GM04503 (cell line): ENCODE data around the gene GRIK2.

Experiments used
- DNase-seq: peaks from one replicate; pipeline ENCODE4 v3.0.0-alpha.2; 2012; ENCODE audit warnings: low read depth

Gene GRIK2

DNA sequence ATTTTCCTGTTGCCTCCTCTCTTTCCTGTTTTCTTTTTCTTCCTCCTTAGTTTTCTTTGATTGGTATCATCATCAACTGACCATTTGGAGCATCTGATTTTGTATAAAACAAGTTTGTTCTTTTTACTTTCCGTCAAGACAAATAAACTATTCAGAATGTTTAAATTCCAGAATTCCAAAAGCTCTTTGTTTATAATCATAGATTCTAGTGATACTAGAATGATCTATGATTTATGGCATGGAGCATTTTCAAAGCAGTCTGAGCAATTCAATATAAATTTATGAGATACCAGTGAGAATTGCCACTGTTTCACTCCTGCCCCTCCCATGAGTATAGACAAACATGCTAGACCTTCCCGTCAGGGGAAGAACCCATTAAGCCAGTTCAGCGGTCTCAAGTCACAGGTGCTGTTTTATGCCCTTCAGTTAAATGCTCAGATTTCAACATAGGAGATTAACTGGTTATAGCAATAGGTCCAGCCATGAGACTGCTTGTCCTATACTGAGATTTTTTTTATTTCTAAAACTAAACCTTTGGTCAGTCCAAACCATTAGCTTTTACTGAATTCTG lies 60.7 kb downstream of the GRIK2 start:
- no peak for DNase-seq

DNA sequence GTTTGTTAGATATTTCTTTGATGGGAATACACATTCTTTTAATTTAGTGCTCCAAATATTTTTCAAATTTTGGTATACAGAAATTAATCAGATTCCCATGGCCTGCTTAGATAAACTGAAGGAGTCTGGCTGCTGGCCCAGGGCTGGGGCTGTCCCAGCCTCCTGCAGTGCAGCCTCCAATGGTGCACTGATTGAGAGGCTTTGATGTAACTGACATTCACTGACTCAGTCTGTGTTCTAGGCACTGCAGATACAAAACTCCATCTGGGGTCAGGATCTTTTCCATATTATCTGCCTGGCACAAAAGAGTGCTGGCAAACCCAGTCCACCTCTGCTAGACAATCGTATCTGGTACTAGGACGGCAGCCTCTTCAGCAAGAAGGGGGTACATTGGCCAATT lies 64.8 kb downstream of the GRIK2 start:
- no peak for DNase-seq

DNA sequence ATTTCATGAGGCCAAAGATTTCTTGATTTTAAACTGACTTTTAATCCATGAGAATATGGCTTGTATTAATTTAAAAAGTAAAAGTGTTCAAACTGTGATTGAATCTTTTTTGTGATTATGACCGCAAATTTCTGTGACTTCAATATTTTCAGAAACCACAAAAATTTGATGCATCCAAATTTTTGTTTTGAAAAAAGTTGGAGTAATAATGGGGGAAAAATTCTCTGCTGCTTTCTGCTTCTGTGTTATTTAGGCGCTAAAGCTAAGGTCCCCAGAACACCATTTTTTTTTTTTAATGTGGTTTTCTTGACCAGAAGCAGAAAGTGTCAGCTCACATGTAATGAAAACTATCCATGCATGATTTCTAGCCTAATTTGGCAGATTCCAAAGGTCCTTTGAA lies 65.3 kb downstream of the GRIK2 start:
- DNase-seq = no peak

DNA sequence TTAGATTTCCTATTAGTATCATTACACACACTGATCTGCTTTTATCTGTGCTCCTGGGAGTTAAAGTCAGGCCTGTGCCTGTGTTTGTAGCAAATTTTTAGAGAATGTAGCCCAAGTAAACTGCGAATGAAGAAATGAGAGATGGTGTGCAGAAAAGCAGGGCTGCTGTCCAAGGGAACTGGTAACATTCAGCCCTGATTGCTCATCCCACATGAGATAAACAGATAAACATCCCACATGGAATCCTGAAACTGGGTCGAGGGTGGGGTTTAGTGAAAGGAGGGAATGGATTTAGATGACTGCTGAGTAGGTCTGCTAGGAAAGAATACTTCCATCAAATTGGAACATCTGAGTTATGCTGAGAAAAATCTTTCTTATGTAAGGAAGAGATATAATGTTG lies 69.1 kb downstream of the GRIK2 start:
- DNase-seq = no peak

DNA sequence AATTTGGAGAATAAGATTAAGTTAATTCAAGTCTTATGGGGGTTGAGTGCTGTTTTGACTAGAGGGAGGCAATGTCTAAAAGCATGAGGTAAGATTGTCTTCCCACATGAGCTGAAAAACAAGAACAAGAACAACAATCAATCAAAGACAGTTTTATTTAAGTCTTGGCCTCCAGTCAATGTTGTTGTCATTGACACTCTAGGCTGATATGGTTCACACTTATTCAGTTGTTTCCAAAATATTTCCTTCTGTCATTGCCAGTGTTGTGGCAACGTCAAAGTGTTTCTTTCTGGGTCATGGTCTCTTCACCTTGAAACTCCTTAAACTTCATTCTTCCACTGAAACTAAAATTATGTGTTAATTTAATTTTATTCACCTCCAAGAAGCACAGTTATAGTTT lies 72.4 kb downstream of the GRIK2 start:
- DNase-seq = no peak

DNA sequence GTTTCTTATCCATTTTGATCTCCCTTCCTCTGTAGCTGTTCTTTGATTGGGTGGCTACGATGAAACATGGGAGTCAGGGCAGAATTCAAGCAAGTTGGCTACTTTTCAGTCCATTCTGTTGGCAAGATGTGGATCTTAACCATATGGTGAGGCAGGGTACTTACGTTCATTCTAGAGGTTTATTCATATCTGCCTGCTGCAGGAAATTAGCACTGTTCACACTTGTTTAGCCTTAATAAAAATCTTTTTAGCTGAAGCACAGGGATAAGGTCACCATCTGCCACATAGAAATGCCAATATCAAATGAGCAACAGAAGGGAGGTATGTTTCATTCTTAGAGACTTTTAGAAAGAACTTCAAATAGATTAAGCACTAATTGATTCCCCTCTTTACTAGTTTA lies 83.9 kb downstream of the GRIK2 start:
- DNase-seq = no peak

DNA sequence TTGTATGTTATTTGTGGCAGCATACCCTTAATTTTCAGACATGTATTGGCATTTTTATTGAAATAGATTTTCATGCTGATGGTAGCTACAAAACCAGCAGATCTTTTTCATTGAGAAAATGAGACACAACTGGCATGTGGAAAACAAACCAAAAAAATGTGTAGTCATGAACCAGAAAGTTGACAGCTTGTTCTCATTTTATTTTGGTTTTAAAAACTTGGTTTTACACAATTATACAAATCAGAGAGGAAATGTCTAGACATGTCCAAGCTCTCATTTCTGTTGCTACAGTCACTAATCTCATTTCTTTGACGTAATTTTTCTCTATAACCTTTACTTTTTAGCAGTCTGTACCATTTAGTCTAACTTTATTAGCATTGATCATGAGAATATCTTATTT lies 85.4 kb downstream of the GRIK2 start:
- DNase-seq = no peak

DNA sequence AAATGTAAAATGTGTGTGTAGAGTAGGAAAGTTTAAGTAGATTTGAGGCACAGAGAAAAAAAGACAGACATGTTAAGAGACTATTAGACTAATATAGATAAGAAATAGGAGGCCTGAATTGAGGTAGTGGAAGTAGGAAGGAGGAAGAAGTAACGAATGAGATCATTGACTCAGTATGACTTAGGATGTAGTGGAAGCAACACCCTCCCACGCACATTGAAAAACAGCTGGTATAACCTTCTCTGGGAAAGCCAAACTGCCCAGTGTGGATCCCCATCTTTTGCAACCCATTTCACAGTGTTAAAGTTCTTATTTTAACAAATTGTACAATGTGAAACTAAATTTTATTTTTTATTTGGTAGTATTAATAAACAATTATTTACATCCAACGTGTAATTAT lies 89.1 kb downstream of the GRIK2 start:
- DNase-seq = no peak

DNA sequence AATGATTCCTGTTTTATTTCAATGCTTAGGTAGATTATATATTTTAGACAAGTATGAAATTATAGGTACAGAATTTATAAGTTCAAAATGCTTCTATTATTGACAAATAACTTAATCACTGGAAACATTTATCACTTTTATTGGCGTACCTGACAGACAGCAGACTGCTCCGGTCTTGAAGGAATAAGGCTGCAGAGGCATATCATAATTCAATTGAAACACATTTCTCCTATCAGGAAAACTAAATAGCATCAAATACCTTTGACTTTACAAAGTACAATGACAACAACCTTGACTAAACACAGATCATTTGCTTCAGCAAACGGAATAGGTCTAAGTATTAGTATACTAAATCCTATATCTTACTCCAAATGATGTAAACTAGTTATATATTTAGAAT lies 91.3 kb downstream of the GRIK2 start:
- no peak for DNase-seq

DNA sequence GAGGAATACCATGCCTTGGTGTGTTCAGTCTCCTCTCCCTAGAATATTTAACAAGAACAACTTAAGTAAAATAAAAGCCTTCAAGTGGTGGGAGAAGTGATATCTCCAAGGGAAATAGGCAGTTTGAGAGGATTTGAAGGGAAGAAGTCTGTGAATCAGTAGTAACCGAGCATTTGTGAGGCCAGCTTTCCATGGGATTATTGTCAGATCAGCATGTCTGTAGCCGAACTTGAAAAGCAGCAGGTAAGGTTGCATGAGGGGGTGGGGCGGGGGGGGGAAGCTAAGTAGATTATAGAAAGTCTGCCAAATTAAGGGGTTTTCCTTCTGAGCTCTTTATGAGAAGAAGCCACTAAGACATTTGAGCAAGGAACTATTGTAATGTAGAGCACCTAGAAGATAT lies 92.6 kb downstream of the GRIK2 start:
- no peak for DNase-seq

DNA sequence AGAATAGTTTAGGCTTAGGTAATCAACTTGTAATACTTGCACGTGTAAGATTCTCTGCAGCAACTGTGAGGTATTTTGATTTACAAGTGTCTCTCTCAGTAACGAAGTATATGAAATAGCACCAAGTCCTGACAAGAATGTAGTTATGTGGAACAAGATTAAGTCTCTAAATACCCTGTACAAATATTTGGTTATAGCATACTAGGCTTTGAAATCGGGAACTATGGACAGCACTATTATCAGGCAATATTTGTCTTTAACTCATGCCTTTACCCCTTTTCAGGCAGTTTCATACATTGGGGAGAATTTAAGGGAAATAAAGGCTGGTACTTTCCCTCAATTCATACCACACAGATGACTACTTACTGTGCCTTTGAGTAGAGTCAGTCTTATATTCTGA lies 93.2 kb downstream of the GRIK2 start:
- DNase-seq = no peak

DNA sequence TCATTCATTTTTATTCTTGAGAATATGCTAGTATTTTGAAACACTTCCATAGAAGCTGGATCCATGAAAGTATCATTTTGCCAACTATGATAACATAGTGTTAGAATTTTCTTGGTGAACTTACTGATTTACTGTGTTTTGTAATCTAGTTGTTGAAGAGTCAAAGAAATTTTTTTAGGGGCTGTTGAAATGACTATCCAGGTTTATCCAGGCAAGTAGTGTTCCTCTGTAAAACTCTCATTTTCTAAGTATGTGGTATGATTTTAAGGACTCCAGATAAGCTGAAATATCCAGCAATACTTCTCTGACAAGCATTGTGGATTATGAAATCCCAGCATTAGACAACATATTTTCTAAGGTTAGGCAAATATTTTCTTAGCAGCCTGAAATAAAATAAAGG lies 95.9 kb downstream of the GRIK2 start:
- DNase-seq = no peak

DNA sequence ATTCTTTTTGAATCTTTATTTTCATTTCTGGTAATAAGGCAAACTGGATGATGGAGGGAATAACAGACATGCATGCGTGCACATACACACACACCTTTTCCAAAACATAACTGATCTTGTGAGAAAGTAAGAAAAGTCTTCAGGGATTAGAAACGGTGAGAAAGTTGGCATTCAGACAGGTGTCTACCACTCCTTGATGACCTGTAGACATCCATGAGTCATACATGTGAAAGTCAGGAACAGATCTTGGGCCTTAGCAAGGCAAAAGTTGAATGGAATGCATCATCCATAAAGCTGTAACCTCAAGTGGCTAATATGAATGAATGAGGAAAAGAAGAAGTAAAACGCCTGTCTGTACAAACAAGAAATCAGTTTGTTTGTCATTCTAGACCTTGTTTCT lies 97.3 kb downstream of the GRIK2 start:
- no peak for DNase-seq

DNA sequence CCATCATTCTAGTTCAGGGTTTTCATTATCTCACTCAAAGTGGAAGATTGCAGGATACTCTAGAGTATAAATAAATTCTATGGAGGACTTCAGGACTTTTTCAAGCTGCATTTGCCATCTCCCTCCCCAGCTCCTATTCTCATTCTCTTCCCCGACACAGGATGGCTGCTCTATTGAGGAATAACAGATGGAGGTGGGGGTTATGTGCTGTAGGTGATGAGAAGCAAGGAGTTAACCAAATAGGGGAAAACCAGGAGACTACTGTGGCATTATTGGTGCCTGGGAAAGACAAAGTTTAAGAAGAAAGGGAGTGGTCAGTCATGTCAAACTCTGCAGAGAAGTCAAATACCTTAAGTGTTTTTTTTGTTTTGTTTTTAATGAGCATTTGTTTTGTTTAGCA lies 109.3 kb downstream of the GRIK2 start:
- DNase-seq = no peak

DNA sequence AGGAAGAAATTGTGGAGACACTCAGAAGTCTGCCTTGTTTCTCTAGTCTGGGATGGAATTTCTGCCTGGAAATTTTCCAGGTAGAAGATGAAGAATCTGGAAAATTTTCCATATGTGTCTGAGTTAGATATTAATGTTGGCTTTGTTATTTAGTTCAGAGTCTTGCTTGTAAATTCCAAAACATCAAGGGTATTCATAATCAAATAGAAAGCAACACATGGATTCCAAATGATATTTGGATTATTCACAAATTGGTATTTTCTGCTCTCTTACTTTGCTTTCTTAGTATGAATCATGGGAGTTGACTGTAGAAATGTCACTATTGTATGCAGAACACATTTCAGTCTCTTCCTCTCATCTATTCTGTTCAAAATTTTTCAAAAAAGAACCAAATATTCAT lies 116.0 kb downstream of the GRIK2 start:
- DNase-seq = peak; percentile 14

DNA sequence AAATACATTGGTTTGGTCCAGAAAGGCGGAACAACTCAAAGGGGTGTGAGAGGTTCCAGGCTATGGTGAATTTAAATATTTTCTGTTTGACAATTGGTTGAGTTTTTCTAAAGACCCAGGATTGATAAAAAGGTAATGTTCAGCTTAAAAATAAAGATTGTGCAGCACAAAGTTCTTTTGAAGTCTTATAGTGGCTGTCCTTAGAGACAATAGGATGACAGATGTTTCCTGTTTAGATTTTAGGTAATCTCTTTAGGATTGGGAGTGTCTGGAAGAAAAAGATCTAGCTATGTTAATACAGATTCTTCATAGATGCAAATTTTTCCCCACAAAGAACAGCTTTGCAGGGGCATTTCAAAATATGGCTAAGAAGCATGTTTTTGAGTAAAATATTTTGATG lies 119.7 kb downstream of the GRIK2 start:
- DNase-seq = no peak

DNA sequence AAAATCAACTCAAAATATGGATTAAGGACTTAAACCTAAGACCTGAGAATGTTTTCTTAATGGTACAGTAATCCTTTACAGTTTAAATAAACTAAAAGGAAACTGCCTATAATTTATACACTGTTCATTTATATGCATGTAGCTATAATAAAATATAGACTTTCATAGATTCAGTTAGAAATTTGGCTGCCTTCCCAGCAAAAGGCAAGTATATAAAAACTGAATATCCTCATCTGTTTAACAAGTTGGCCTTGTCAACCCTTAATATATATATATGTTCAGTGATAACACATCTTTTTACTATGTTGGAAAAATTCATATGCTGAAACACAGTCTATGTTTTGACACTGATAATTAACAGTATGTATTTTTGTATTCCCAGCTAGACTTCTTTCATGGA lies 123.1 kb downstream of the GRIK2 start:
- no peak for DNase-seq

DNA sequence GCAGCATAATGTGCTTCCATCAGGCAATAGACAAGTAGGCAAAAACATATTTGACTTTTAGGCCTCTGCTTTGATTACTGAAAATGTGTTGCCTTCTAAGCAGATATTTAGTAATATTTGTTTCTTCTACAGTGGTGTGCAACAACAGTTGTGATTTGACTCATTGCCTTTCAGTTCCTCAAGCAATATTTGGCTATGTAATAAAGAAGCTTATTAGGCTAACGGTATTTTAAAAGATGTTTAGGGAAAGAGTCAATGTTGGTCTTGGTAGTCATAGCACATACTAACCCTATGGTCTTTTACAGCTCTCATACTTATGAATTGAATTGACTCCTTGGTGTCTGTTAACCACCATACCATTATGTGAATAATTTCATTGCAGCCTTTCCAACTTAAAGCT lies 124.1 kb downstream of the GRIK2 start:
- no peak for DNase-seq

DNA sequence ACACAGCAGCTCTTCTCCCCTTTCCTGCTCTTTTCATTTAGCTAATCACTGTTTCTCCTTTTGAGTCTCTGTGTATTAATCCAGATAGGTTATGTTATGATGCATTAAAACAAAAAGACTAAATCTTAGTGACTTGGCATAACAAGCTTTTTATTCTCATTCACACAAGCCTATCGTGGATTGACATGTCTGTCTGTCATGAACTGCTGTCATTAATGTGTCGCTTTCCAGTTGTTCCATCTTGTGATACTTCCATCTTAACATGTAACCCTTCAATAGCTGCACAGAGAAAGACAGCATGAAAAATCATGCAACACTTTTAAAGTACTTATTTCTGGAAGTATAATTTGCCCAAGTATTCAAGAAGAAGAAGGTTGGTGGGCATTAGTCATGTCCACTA lies 128.7 kb downstream of the GRIK2 start:
- DNase-seq = no peak

DNA sequence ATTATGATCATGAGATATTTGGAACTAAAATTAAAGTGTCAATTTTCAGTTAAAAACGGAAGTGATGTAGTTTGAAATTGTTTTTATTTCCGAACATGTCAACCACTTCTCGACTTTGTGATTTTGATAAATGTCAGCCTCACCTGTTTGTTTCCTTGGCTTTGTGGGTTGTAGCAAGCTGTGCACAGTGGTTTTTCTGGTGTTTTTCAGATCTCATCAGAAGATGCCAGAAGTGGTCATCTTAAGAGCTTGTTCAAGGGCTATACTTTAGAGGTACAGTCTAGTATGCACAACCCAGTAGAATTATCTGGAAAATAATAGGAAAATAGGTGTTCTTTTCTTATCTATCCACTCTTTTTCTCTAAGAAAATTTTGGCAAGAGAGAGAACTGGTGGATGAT lies 134.0 kb downstream of the GRIK2 start:
- no peak for DNase-seq

DNA sequence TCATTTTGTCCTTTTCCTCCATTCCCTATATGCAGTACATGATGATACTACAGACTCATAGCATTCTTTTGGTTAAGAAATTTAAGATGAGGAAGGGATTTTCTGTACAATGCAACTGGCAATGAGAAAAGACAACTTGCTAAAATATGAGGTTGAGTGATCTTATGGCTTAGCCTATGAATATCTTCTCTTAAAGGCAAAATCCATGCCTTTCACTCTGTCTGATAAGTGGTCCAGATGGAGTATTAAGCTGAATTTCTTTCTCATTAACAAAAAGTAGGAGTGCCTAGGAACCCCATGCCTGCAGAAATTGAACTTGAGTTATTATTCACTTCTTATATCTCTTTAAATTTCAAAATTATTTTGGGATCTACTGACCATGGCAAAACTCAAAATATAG lies 135.3 kb downstream of the GRIK2 start:
- no peak for DNase-seq

DNA sequence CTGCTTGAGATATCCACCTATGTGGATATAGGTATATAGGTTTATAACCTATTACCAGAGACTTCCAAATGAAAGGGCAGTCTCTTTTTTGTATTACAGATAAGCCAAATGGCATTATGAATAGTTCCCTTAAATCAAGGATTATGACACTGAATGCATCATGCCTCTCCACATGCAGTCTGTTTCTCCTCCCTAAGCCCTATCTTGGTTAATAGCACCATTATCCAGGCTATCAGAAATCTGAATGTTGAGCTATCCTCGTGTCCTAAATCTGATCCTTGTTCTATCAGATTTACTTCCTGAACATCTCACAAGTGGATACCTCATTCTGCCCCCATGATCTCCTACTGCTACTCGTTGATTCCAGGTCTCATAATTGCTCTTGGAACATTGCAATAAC lies 138.0 kb downstream of the GRIK2 start:
- no peak for DNase-seq

DNA sequence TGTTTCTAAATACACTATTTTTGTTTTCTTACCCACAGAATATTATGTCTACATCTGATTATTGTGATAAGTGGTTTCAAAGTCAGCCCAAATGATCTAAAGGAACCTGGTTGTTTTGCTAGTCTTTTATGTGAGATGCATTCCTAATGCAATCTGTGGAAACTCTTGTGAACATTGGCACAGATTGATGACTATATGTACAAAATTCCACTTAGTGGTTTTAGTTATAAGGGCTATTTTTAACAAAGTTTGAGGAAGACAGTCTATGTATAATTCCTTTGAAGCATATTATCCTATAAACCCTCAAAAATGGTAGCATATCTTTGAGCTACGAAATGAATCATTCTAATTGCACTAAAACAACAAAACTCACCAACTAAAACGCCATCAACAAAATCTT lies 140.9 kb downstream of the GRIK2 start:
- peak; percentile 22 for DNase-seq

DNA sequence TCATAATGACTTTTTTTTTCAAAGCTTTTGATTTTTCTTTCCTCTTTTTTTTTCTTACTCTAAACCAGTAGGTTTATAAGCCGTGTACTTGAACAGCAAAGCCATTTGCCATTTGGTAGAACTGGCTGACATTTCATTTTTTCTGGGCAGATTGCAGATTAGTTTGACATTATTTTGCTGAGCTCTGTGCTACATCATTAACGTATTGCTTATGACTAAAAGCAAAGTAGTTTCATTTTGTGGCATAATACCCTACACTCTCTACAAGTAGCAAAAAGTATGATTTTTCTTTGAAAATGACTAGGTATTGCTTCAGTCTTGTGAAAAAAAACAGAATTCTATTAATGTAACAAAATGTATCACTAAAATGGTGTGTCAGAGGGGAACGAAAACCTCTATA lies 141.3 kb downstream of the GRIK2 start:
- no peak for DNase-seq

DNA sequence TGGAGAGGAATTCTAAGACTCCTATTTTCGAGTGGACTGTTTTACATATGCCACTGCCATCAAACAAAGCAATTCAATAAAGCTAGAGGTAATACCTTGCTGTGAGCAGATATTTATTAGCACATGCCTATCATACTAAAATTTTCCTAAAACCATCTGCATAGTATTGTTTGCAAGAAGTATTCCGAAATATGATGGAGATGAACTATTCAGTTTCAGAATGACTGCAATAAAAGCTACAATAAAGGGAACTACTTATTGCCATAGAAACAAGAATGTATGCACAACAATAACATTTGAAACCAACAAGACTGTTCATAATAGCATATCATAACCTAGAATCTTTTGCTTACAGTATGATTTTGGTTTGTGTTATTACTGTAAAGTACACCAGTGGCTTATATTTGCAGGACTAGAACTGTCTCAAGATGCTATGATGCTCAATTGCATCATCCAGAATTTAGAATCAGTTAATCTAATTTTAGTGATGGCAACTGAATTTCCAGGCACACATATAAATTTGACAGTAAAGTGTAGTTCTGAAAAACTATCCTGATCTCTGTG lies 144.3 kb downstream of the GRIK2 start:
- no peak for DNase-seq
